ENCODE results near the gene LYPD8. TPM values are rescaled to one million over a fixed set of nuclear protein-coding genes. Genes with fewer than 3 reads are reported as not detected.
"Not testable (repeated sequence)": the region's sequence is repeated elsewhere in the genome, so short reads cannot be mapped to it uniquely, and the experiment has no call there.

LYPD8 gene, protein sequence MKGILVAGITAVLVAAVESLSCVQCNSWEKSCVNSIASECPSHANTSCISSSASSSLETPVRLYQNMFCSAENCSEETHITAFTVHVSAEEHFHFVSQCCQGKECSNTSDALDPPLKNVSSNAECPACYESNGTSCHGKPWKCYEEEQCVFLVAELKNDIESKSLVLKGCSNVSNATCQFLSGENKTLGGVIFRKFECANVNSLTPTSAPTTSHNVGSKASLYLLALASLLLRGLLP
- total RNA-seq (0.05 TPM), polyA plus RNA-seq (0.34 TPM)
- long read RNA-seq, donor 1, result 0 reads
- long read RNA-seq, donor 2, partial matches to known transcripts, result 12 of 12 reads
- long read RNA-seq, donor 2, other reads (novel, unspliced or antisense), result 0 of 12 reads
- long read RNA-seq, donor 3, result 0 reads
- long read RNA-seq, donor 4, result 0 reads
- long read RNA-seq, donor 5, partial matches to known transcripts, result 121 of 121 reads
- long read RNA-seq, donor 5, other reads (novel, unspliced or antisense), result 0 of 121 reads
- long read RNA-seq, donor 6, result 0 reads
- long read RNA-seq, donor 7, result 0 reads
- long read RNA-seq, donor 8, result 0 reads
- long read RNA-seq, donor 9, result 0 reads
- long read RNA-seq, donor 10, result 0 reads

DNA sequence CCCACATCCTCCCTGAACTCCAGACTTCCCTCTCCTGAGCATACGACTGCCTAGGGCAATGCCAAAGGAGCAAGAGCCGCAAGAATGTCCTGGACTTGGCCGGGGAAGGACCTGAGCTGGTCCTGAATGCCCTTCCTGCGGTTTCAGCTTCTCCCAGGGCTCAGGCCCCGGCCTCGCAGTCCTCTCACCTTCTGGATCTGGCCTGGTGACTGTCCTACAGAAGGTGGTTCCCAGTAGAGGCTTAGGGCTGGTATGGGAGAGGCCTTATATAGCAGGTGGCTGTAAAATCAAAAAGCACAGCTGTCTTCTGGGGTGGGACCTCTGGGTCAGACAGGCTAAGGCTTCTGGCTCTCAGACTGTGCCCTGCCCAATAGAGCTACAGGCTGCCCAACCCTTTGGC is at the start of gene LYPD8:
LYPD8 (minus strand) TSS at position 243 of the 400 bp plus-strand sequence. CDS start 4,678 bp downstream, outside the sequence.
- Histone ChIP-seq H3K27me3 (ENCODE audit: control insufficient read depth in 2 of 2, insufficient read depth in 1 of 2, low read length in 1 of 2) (no peaks in the 10 kb centered on the region), H3K4me1 (ENCODE audit: control insufficient read depth in 2 of 2, insufficient read depth in 2 of 2, low read length in 2 of 2) (no peaks in the 10 kb centered on the region), H3K4me3 (ENCODE audit: low read length in 2 of 2) (no peak within 1 kb of the TSS), H3K36me3 (ENCODE audit: control insufficient read depth in 2 of 2, insufficient read depth in 2 of 2, low read length in 1 of 2) (no peaks in the 10 kb centered on the region), H3K9me3 (ENCODE audit: control insufficient read depth in 2 of 2, insufficient read depth in 1 of 2, low read length in 1 of 2) (peaks cover 2 to 40% of the 10 kb centered on the region in 2 donors), H3K27ac (ENCODE audit: low read depth in 1 of 2, low read length in 1 of 2) (no peak within 1 kb of the TSS)
- DNase-seq (ENCODE audit: low read depth in 6 of 9, low spot score in 9 of 9), result no peak
- WGBS, result 93% methylated on average over 6 of the region's 6 CpGs

DNA sequence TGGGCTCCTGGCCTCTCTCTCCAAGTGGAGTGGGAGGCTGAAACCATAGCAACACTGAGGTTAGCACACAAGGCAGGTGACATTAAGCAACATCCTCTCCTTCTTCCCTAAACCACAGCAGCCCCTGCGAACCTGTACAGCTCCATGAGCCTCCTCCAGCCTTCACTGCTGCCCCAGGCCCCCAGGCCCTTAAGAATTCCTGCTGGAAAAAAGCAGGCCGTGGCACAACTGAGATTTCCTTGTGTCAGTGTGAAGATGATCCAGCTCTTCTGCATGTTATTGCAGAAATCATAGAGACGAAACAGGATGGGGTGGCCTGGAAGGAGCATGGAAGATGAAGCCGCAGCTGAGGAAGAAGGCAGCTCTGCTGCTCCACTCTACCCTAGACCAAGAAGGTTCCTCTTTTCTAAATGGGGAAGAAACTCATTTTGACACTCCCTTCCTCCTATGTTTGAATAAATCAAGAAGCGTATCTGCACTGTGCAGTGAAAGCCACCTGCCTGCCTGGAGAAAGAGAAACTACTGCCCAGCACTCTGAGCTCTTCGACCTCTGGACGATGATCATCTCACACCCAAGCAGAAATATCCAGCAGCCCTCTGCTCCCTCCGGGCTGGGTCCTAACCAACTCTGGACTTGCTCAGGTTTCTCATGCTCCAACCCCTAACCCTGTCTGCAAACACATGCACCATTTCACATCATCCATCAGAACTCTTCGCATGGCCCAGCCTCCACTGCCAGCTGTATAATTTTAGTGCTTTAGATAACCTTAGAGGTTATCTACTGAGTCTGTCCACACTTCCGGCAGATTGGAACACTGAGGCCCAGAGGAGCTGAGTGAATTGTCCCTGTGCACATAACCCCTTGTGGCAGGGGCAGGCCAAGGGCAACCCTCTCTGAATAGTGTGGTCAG is 49.5 kb upstream of the LYPD8 start:
- peak overlapping the region in 1 of 2 donors; percentile 52 for H3K27ac ChIP-seq (ENCODE audit: low read depth in 1 of 2, low read length in 1 of 2)
- H3K9me3 ChIP-seq (ENCODE audit: control insufficient read depth in 2 of 2, insufficient read depth in 1 of 2, low read length in 1 of 2), result no peaks in the 10 kb centered on the region
- no peak overlapping the region for H3K4me3 ChIP-seq (ENCODE audit: low read length in 2 of 2)
- 19% methylated on average over 10 of the region's 10 CpGs for WGBS
- peak in 1 of 9 donors; percentile 27 for DNase-seq (ENCODE audit: low read depth in 6 of 9, low spot score in 9 of 9)
- peaks cover 8 to 11% of the 10 kb centered on the region in 2 donors for H3K4me1 ChIP-seq (ENCODE audit: control insufficient read depth in 2 of 2, insufficient read depth in 2 of 2, low read length in 2 of 2)
- H3K36me3 ChIP-seq (ENCODE audit: control insufficient read depth in 2 of 2, insufficient read depth in 2 of 2, low read length in 1 of 2), result no peaks in the 10 kb centered on the region
- no peaks in the 10 kb centered on the region for H3K27me3 ChIP-seq (ENCODE audit: control insufficient read depth in 2 of 2, insufficient read depth in 1 of 2, low read length in 1 of 2)

DNA sequence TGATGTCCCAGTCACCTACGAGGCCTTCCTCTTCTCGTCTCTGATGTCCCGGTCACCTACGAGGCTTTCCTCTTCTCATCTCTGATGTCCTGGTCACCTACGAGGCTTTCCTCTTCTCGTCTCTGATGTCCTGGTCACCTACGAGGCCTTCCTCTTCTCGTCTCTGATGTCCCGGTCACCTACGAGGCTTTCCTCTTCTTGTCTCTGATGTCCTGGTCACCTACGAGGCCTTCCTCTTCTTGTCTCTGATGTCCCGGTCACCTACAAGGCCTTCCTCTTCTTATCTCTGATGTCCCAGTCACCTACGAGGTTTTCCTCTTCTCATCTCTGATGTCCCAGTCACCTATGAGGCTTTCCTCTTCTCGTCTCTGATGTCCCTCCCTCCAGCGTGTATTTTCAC is 47.9 kb upstream of the LYPD8 start:
- peaks cover 8 to 11% of the 10 kb centered on the region in 2 donors for H3K4me1 ChIP-seq (ENCODE audit: control insufficient read depth in 2 of 2, insufficient read depth in 2 of 2, low read length in 2 of 2)
- H3K4me3 ChIP-seq (ENCODE audit: low read length in 2 of 2); H3K9me3 ChIP-seq (ENCODE audit: control insufficient read depth in 2 of 2, insufficient read depth in 1 of 2, low read length in 1 of 2); H3K36me3 ChIP-seq (ENCODE audit: control insufficient read depth in 2 of 2, insufficient read depth in 2 of 2, low read length in 1 of 2); H3K27ac ChIP-seq (ENCODE audit: low read depth in 1 of 2, low read length in 1 of 2); DNase-seq (ENCODE audit: low read depth in 6 of 9, low spot score in 9 of 9); H3K27me3 ChIP-seq (ENCODE audit: control insufficient read depth in 2 of 2, insufficient read depth in 1 of 2, low read length in 1 of 2): not testable (repeated sequence)
- WGBS, result 95% methylated on average over 15 of the region's 15 CpGs

DNA sequence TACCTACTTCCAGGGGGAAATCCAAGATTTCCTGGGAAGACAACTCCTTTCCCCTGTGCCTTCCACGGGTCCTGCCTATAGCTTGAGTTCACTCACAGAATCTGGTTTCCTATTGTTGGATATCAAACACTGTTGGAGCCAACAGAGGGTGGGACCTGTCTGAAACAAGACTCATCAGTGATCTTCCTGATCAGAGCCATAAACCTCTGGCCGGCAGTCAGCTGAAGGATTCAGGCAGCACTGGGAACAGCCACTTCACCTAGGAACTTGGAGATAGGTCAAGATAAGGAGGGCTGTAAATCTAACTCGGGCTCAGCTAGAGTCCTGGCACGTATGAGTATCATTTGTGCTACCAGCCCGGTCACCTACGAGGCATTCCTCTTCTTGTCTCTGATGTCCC is 46.9 kb upstream of the LYPD8 start:
- no peak for DNase-seq (ENCODE audit: low read depth in 6 of 9, low spot score in 9 of 9)
- H3K27ac ChIP-seq (ENCODE audit: low read depth in 1 of 2, low read length in 1 of 2), result no peak overlapping the region
- H3K27me3 ChIP-seq (ENCODE audit: control insufficient read depth in 2 of 2, insufficient read depth in 1 of 2, low read length in 1 of 2), result no peaks in the 10 kb centered on the region
- no peaks in the 10 kb centered on the region for H3K9me3 ChIP-seq (ENCODE audit: control insufficient read depth in 2 of 2, insufficient read depth in 1 of 2, low read length in 1 of 2)
- no peak overlapping the region for H3K4me3 ChIP-seq (ENCODE audit: low read length in 2 of 2)
- H3K36me3 ChIP-seq (ENCODE audit: control insufficient read depth in 2 of 2, insufficient read depth in 2 of 2, low read length in 1 of 2), result no peaks in the 10 kb centered on the region
- H3K4me1 ChIP-seq (ENCODE audit: control insufficient read depth in 2 of 2, insufficient read depth in 2 of 2, low read length in 2 of 2), result peaks cover 8 to 11% of the 10 kb centered on the region in 2 donors
- WGBS, result 95% methylated on average over 6 of the region's 6 CpGs

DNA sequence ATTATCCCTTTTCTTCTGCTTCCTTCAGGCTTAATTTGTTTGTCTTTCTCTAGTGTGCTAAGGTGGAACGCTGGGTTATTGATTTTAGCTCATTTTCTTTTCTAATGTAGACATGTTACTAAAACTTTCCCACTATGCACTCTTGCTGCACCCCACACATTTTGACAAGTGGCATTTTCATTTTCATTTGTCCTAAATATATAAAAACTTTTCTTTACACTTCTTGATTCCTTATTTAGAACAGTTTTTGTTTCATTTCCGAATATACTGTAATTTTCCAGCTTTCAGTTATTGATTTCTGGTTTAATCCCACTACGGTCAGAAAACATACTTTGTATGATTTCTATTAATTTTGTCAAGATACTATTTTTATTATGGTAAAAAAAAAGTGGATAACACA is 44.9 kb upstream of the LYPD8 start:
- Histone ChIP-seq H3K9me3 (ENCODE audit: control insufficient read depth in 2 of 2, insufficient read depth in 1 of 2, low read length in 1 of 2) (no peaks in the 10 kb centered on the region), H3K36me3 (ENCODE audit: control insufficient read depth in 2 of 2, insufficient read depth in 2 of 2, low read length in 1 of 2) (no peaks in the 10 kb centered on the region), H3K27me3 (ENCODE audit: control insufficient read depth in 2 of 2, insufficient read depth in 1 of 2, low read length in 1 of 2) (no peaks in the 10 kb centered on the region), H3K4me3 (ENCODE audit: low read length in 2 of 2) (no peak overlapping the region), H3K27ac (ENCODE audit: low read depth in 1 of 2, low read length in 1 of 2) (no peak overlapping the region), H3K4me1 (ENCODE audit: control insufficient read depth in 2 of 2, insufficient read depth in 2 of 2, low read length in 2 of 2) (peaks cover 8% of the 10 kb centered on the region in 2 donors)
- WGBS, result 96% methylated on average over 3 of the region's 3 CpGs
- DNase-seq (ENCODE audit: low read depth in 6 of 9, low spot score in 9 of 9), result no peak

DNA sequence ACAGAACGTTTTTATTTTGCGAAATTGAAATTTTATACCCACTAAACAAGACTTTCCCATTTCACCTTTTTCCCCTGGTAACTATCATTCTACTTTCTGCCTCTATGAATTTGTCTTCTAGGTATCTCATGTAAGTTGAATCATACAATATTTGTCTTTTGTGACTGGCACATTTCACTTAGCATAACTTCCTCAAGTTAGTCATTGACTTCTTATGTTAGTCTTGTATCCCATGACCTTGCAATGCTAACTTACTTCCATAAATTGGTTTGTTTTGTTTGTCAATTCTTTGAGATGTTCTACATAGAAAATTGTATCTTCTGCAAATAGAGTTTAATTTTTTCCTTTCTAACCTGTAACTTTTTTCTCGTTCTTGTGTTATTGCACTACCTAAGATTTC is 43.2 kb upstream of the LYPD8 start:
- Histone ChIP-seq H3K9me3 (ENCODE audit: control insufficient read depth in 2 of 2, insufficient read depth in 1 of 2, low read length in 1 of 2) (no peaks in the 10 kb centered on the region), H3K4me1 (ENCODE audit: control insufficient read depth in 2 of 2, insufficient read depth in 2 of 2, low read length in 2 of 2) (no peaks in the 10 kb centered on the region), H3K36me3 (ENCODE audit: control insufficient read depth in 2 of 2, insufficient read depth in 2 of 2, low read length in 1 of 2) (no peaks in the 10 kb centered on the region), H3K27ac (ENCODE audit: low read depth in 1 of 2, low read length in 1 of 2) (no peak overlapping the region), H3K4me3 (ENCODE audit: low read length in 2 of 2) (no peak overlapping the region), H3K27me3 (ENCODE audit: control insufficient read depth in 2 of 2, insufficient read depth in 1 of 2, low read length in 1 of 2) (no peaks in the 10 kb centered on the region)
- DNase-seq (ENCODE audit: low read depth in 6 of 9, low spot score in 9 of 9), result no peak
- 92% methylated on average over 3 of the region's 3 CpGs for WGBS

DNA sequence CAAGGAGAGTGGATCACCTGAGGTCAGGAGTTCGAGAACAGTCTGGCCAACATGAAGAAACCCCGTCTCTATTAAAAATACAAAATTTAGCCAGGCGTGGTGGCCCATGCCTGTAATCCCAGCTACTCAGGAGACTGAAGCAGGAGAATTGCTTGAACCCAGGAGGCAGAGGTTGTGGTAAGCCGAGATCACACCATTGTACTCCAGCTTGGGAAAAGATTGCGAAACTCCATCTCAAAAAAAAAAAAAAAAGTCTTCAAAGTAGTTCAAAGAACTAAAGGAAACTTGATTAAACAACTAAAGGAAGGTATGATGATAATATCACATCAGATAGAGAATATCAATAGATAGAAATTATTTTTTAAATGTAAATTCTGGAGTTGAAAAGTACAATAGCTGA is 39.1 kb upstream of the LYPD8 start:
- H3K27ac ChIP-seq (ENCODE audit: low read depth in 1 of 2, low read length in 1 of 2), result not testable (repeated sequence)
- 95% methylated on average over 5 of the region's 5 CpGs for WGBS

DNA sequence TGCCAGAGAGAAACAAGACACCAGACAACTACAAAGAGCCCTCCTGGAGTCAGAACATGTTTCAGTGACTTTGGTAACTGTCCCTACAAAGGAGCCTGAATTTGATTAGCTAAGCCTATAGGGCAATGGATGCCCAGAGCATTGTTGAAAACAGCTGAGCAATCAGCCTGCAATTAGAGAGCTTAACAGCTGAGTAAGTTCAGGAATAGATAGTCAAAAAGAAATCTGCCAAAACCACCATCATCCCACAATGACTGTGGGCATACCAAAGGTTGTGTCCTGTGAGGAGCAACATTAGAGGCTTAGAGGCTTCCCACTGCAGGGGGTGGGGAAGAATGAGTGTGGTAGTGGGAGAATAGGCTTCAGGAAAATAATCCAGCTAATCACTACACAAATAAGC is 38.0 kb upstream of the LYPD8 start:
- no peak overlapping the region for H3K27ac ChIP-seq (ENCODE audit: low read depth in 1 of 2, low read length in 1 of 2)
- H3K36me3 ChIP-seq (ENCODE audit: control insufficient read depth in 2 of 2, insufficient read depth in 2 of 2, low read length in 1 of 2), result no peaks in the 10 kb centered on the region
- no peak for DNase-seq (ENCODE audit: low read depth in 6 of 9, low spot score in 9 of 9)
- H3K4me1 ChIP-seq (ENCODE audit: control insufficient read depth in 2 of 2, insufficient read depth in 2 of 2, low read length in 2 of 2), result no peaks in the 10 kb centered on the region
- H3K4me3 ChIP-seq (ENCODE audit: low read length in 2 of 2), result no peak overlapping the region
- H3K27me3 ChIP-seq (ENCODE audit: control insufficient read depth in 2 of 2, insufficient read depth in 1 of 2, low read length in 1 of 2), result no peaks in the 10 kb centered on the region
- no peaks in the 10 kb centered on the region for H3K9me3 ChIP-seq (ENCODE audit: control insufficient read depth in 2 of 2, insufficient read depth in 1 of 2, low read length in 1 of 2)

More for the DNA sequence above, 39.1 kb upstream of the LYPD8 start:
- not testable (repeated sequence) for H3K4me3 ChIP-seq (ENCODE audit: low read length in 2 of 2); H3K9me3 ChIP-seq (ENCODE audit: control insufficient read depth in 2 of 2, insufficient read depth in 1 of 2, low read length in 1 of 2); H3K27me3 ChIP-seq (ENCODE audit: control insufficient read depth in 2 of 2, insufficient read depth in 1 of 2, low read length in 1 of 2); H3K36me3 ChIP-seq (ENCODE audit: control insufficient read depth in 2 of 2, insufficient read depth in 2 of 2, low read length in 1 of 2); DNase-seq (ENCODE audit: low read depth in 6 of 9, low spot score in 9 of 9); H3K4me1 ChIP-seq (ENCODE audit: control insufficient read depth in 2 of 2, insufficient read depth in 2 of 2, low read length in 2 of 2)

DNA sequence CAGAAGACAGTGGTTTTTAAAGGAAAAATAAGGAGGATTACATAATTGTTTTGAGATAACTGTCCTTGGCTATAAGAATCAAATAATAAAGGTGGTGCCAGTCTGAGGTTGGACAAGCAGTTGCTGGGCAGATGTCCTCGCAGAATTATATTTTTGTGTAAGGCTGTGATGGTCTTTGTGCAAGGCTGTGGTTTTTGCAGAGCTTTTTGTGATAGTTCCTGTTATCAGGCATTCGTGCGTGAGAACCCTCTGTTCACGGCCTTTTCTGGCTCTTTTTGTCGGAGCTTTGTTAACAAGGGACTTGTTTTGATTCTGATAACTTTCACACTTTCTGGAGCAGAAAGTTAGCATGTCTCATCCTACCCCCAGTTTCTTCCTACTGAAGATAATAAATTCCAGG is 36.8 kb upstream of the LYPD8 start:
- Histone ChIP-seq H3K4me3 (ENCODE audit: low read length in 2 of 2) (no peak overlapping the region), H3K27ac (ENCODE audit: low read depth in 1 of 2, low read length in 1 of 2) (no peak overlapping the region), H3K9me3 (ENCODE audit: control insufficient read depth in 2 of 2, insufficient read depth in 1 of 2, low read length in 1 of 2) (no peaks in the 10 kb centered on the region), H3K27me3 (ENCODE audit: control insufficient read depth in 2 of 2, insufficient read depth in 1 of 2, low read length in 1 of 2) (no peaks in the 10 kb centered on the region), H3K36me3 (ENCODE audit: control insufficient read depth in 2 of 2, insufficient read depth in 2 of 2, low read length in 1 of 2) (no peaks in the 10 kb centered on the region), H3K4me1 (ENCODE audit: control insufficient read depth in 2 of 2, insufficient read depth in 2 of 2, low read length in 2 of 2) (no peaks in the 10 kb centered on the region)
- DNase-seq (ENCODE audit: low read depth in 6 of 9, low spot score in 9 of 9), result no peak
- 95% methylated on average over 5 of the region's 5 CpGs for WGBS
